CD14-positive monocyte (primary cell): ENCODE results near the gene KIF17. TPM values are rescaled to one million over a fixed set of nuclear protein-coding genes. Genes with fewer than 3 reads are reported as not detected.

ENCODE experiments used
- DNase-seq, 3 donors: peaks; one replicate each; pipeline ENCODE4 v3.0.0-alpha.2; 2011 to 2022
- H2AFZ ChIP-seq: 2 replicates; pipeline ENCODE4 v1.6.0; 2012; ENCODE audit warnings: mild to moderate bottlenecking, low read depth, low read length, inconsistent platforms; ENCODE audit not compliant: insufficient read depth, poor library complexity, severe bottlenecking
- H3K27ac ChIP-seq, 2 donors: 1 replicate in 1 of 2; 2 replicates in 1 of 2; pipeline ENCODE4 v1.5.1; 2012 to 2013; ENCODE audit warnings: low read length in 2 of 2, control low read depth in 1 of 2, inconsistent platforms in 1 of 2, low read depth in 1 of 2, mild to moderate bottlenecking in 1 of 2
- H3K27me3 ChIP-seq, 2 donors: one replicate each; pipeline versions ENCODE4 v1.6.0 to v1.6.1; 2011 to 2013; ENCODE audit warnings: low read length in 2 of 2; ENCODE audit not compliant: control insufficient read depth in 2 of 2, insufficient read depth in 2 of 2
- H3K36me3 ChIP-seq, 2 donors: replicated peaks in 1 of 2; 1 replicate in 1 of 2; 2 replicates in 1 of 2; pipeline versions ENCODE4 v1.5.1 to v1.6.1; 2012 to 2013; ENCODE audit warnings: low read length in 2 of 2, control low read depth in 1 of 2, inconsistent platforms in 1 of 2, mild to moderate bottlenecking in 1 of 2; ENCODE audit not compliant: insufficient read depth in 2 of 2, control insufficient read depth in 1 of 2
- H3K4me1 ChIP-seq, 2 donors: 1 replicate in 1 of 2; 2 replicates in 1 of 2; pipeline versions ENCODE4 v1.5.1 to v1.6.1; 2012 to 2013; ENCODE audit warnings: low read length in 2 of 2, control low read depth in 1 of 2, inconsistent platforms in 1 of 2, mild to moderate bottlenecking in 1 of 2, moderate library complexity in 1 of 2; ENCODE audit not compliant: insufficient read depth in 2 of 2, control insufficient read depth in 1 of 2
- H3K4me2 ChIP-seq: replicated peaks from 2 replicates; pipeline ENCODE3; 2012; ENCODE audit warnings: low read length, moderate library complexity, mild to moderate bottlenecking; ENCODE audit not compliant: poor library complexity, severe bottlenecking; ENCODE audit errors: extremely low read depth
- H3K4me3 ChIP-seq, 3 experiments: fragments of 200-600 bp in 1 of 3; sonication (generic) in 1 of 3; replicated peaks in 1 of 3; 1 replicate in 2 of 3; 2 replicates in 1 of 3; pipeline ENCODE4 v1.5.1; 2011 to 2013; ENCODE audit warnings: low read length in 3 of 3, mild to moderate bottlenecking in 3 of 3, control low read depth in 2 of 3, low read depth in 2 of 3, inconsistent platforms in 1 of 3, moderate library complexity in 1 of 3
- H3K79me2 ChIP-seq: 2 replicates; pipeline ENCODE4 v1.6.0; 2012; ENCODE audit warnings: mild to moderate bottlenecking, control low read depth, inconsistent platforms, low read length, moderate library complexity; ENCODE audit not compliant: insufficient read depth
- H3K9ac ChIP-seq: 2 replicates; pipeline ENCODE4 v1.6.0; 2017; ENCODE audit warnings: low read length, mild to moderate bottlenecking; ENCODE audit not compliant: insufficient read depth, poor library complexity, severe bottlenecking
- H3K9me3 ChIP-seq, 2 donors: replicated peaks in 1 of 2; 1 replicate in 1 of 2; 2 replicates in 1 of 2; pipeline versions ENCODE4 v1.5.1 to v1.6.1; 2012 to 2013; ENCODE audit warnings: low read length in 2 of 2, control low read depth in 1 of 2; ENCODE audit not compliant: control insufficient read depth in 1 of 2, insufficient read depth in 1 of 2
- H4K20me1 ChIP-seq: 2 replicates; pipeline ENCODE4 v1.6.0; 2012; ENCODE audit warnings: mild to moderate bottlenecking, low read length, control low read depth, moderate library complexity; ENCODE audit not compliant: insufficient read depth
- H3K27ac Mint-ChIP-seq, 7 donors: one replicate each; pipeline ENCODE4 v1.8.0; 2020; ENCODE audit warnings: mild to moderate bottlenecking in 7 of 7, mixed read lengths in 7 of 7, moderate library complexity in 6 of 7, inconsistent platforms in 2 of 7
- H3K27me3 Mint-ChIP-seq, 3 donors: one replicate each; pipeline ENCODE4 v1.8.0; 2021 to 2022; ENCODE audit warnings: low read depth in 3 of 3, mild to moderate bottlenecking in 3 of 3, mixed read lengths in 3 of 3, moderate library complexity in 3 of 3, inconsistent platforms in 1 of 3
- H3K36me3 Mint-ChIP-seq, 2 donors: one replicate each; pipeline ENCODE4 v1.8.0; 2020; ENCODE audit warnings: mixed read lengths in 2 of 2, inconsistent platforms in 1 of 2, mild to moderate bottlenecking in 1 of 2
- H3K4me1 Mint-ChIP-seq: one replicate; pipeline ENCODE4 v1.8.0; 2020; ENCODE audit warnings: mild to moderate bottlenecking, mixed read lengths
- H3K4me3 Mint-ChIP-seq, 2 donors: one replicate each; pipeline ENCODE4 v1.8.0; 2020; ENCODE audit warnings: mild to moderate bottlenecking in 2 of 2, mixed read lengths in 2 of 2, moderate library complexity in 1 of 2
- H3K9me3 Mint-ChIP-seq, 7 donors: one replicate each; pipeline ENCODE4 v1.8.0; 2020 to 2022; ENCODE audit warnings: mixed read lengths in 7 of 7, mild to moderate bottlenecking in 6 of 7, moderate library complexity in 6 of 7, inconsistent platforms in 2 of 7
- CTCF ChIP-seq: fragments of 200-600 bp; IDR thresholded peaks from one replicate; pipeline ENCODE4 v1.8.0; 2022; ENCODE audit warnings: antibody characterized with exemption, mild to moderate bottlenecking
- WGBS: methylation state at CpG from one replicate; pipeline ENCODE4 v1.1.5; 2013; ENCODE audit warnings: missing lambda C conversion rate; ENCODE audit not compliant: insufficient coverage; 5-methylcytosine and 5-hydroxymethylcytosine counted together
- intact Hi-C, 2 donors: fragments of 100-400 bp; cut with micrococcal nuclease; formaldehyde crosslinking; loops; one replicate each; pipeline versions ENCODE4 v1.15.0 to v1.15.1; 2023
- polyA plus RNA-seq, 3 donors: library from polyadenylated mRNA; depleted of rRNA in 1 of 3; unstranded in 2 of 3; stranded (reverse) in 1 of 3; fragments of 300-500 nt in 2 of 3; fragments of >200 nt in 1 of 3; fragmentation: Illumina TruSeq in 2 of 3; gene quantifications; 1 replicate in 2 of 3; 2 replicates in 1 of 3; pipeline ENCODE4 v1.2.3, GENCODE V29; 2012 to 2021

Gene KIF17
- polyA plus RNA-seq, 3 donors = 0.16 TPM; not detected in 2

DNA sequence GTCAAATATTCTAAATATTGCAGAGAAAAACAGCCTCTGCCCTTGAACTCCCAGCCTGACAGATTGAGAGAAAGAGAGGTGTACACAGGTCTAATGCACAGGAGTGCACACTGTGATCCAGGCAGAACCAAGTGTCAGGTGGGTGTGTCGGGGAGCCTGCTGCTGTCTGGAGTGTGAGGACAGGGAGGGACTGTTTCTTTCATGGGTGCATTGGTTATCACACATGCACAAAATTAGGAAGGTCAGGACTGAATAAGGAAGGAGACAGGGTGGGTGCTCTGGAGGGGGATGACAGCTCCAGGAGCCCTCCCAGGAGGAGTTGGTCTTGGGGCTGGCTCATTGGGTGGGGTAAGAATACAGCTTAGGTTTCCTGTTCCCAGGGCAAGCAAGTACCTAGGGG lies 97.8 kb downstream of the KIF17 start:
- Mint-ChIP-seq H3K4me1 (no peaks in the 10 kb centered on the region), H3K27ac (peak overlapping the region in 3 of 7 donors; percentile 3 to 55 (median 32)), H3K36me3 (peaks cover 45 to 52% of the 10 kb centered on the region in 2 donors), H3K27me3 (no peaks in the 10 kb centered on the region), H3K9me3 (no peaks in the 10 kb centered on the region), H3K4me3 (no peak overlapping the region)
- Histone ChIP-seq H3K27me3 (no peaks in the 10 kb centered on the region), H4K20me1 (peaks cover 45% of the 10 kb centered on the region), H2AFZ (no peak overlapping the region), H3K79me2 (peaks cover 6% of the 10 kb centered on the region), H3K4me1 (no peaks in the 10 kb centered on the region), H3K4me2 (no peak overlapping the region), H3K9ac (no peak overlapping the region), H3K36me3 (peaks cover 39 to 52% of the 10 kb centered on the region in 2 donors), H3K4me3 (no peak overlapping the region), H3K27ac (no peak overlapping the region), H3K9me3 (no peaks in the 10 kb centered on the region)
- 100% methylated on average over 1 of the region's 1 CpG for WGBS
- no peak for TF ChIP-seq CTCF
- no peak for DNase-seq
- intact Hi-C loops = no loop called here

GRCh38 chr1:20618550-20618949 lies 99.3 kb downstream of the KIF17 start:
- H3K9me3 Mint-ChIP-seq = no peaks in the 10 kb centered on the region
- H3K36me3 Mint-ChIP-seq = peaks cover 57 to 67% of the 10 kb centered on the region in 2 donors
- Histone ChIP-seq H4K20me1 (peaks cover 57% of the 10 kb centered on the region), H3K4me1 (no peaks in the 10 kb centered on the region), H3K27ac (no peak overlapping the region), H3K9ac (no peak overlapping the region), H3K4me2 (no peak overlapping the region), H3K9me3 (no peaks in the 10 kb centered on the region), H3K36me3 (peaks cover 50 to 66% of the 10 kb centered on the region in 2 donors), H2AFZ (no peak overlapping the region), H3K4me3 (no peak overlapping the region), H3K27me3 (no peaks in the 10 kb centered on the region), H3K79me2 (peaks cover 6% of the 10 kb centered on the region)
- peak overlapping the region in 5 of 7 donors; percentile 23 to 57 (median 42) for H3K27ac Mint-ChIP-seq
- intact Hi-C loops = no loop called here
- H3K4me3 Mint-ChIP-seq = no peak overlapping the region
- WGBS = 38% methylated on average over 3 of the region's 4 CpGs
- no peaks in the 10 kb centered on the region for H3K4me1 Mint-ChIP-seq
- H3K27me3 Mint-ChIP-seq = no peaks in the 10 kb centered on the region
- no peak for TF ChIP-seq CTCF
- DNase-seq = no peak
